Activated CD8-positive, alpha-beta memory T cell treated with anti-CD3 and anti-CD28 coated beads, Interleukin-2, amount 50 U/mL, for 4 hours (primary cell): ENCODE results near the gene CACNG4.
"Not testable (repeated sequence)": the region's sequence is repeated elsewhere in the genome, so short reads cannot be mapped to it uniquely, and the experiment has no call there.

Experiments
- DNase-seq: peaks from one replicate; pipeline ENCODE4 v3.0.0-alpha.2; 2020

The CACNG4 gene

GRCh38 chr17:66966298-66966697 is 1.8 kb downstream of the CACNG4 start:
- no peak for DNase-seq

- no peak for DNase-seq
These were observed 2.4 kb downstream of the CACNG4 start for GRCh38 chr17:66966704-66967418.

GRCh38 chr17:66967837-66968543 is 3.5 kb downstream of the CACNG4 start:
- DNase-seq, result no peak

DNA sequence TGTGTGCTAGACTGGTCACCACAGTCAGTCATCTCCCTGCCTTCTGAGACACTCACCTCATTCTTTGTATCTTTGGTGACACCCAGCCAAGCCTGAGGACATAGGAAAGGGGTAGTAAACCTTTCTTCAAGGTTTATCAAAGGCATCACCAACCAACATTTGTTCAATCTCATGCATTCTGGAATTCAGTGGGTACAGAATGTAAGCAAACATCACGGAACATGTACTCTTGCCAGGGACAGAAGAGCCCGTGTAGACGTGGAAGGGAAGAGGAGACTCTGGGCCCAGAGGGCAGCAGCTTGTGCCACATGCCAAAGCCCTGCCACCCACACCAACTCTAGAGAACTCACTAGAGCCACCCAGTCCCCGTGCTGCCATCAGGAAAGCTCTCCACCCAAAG is 4.4 kb downstream of the CACNG4 start:
- DNase-seq, result no peak

- DNase-seq, result no peak
These were observed 5.6 kb downstream of the CACNG4 start for GRCh38 chr17:66970140-66970539.

GRCh38 chr17:66970797-66971196 is 6.3 kb downstream of the CACNG4 start:
- no peak for DNase-seq

GRCh38 chr17:66971264-66971663 is 6.8 kb downstream of the CACNG4 start:
- DNase-seq, result no peak

GRCh38 chr17:66971730-66972441 is 7.4 kb downstream of the CACNG4 start:
- no peak for DNase-seq

DNA sequence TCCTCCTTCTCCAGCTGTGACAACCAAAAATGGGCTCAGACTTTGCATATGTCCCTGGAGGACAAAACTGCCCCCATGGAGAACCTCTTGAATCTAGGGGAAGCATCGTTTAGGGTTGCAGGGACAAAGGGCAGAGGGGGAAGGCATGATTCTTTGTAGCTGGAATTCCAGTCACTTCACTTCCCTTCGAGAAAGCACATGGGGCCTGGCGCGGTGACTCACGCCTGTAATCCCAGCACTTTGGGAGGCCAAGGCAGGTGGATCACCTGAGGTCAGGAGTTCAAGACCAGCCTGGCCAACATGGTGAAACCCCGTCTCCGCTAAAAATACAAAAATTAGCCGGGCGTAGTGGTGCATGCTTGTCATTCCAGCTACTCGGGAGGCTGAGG is 7.9 kb downstream of the CACNG4 start:
- DNase-seq, result not testable (repeated sequence)

GRCh38 chr17:66975188-66975587 is 10.7 kb downstream of the CACNG4 start:
- DNase-seq, result no peak

DNA sequence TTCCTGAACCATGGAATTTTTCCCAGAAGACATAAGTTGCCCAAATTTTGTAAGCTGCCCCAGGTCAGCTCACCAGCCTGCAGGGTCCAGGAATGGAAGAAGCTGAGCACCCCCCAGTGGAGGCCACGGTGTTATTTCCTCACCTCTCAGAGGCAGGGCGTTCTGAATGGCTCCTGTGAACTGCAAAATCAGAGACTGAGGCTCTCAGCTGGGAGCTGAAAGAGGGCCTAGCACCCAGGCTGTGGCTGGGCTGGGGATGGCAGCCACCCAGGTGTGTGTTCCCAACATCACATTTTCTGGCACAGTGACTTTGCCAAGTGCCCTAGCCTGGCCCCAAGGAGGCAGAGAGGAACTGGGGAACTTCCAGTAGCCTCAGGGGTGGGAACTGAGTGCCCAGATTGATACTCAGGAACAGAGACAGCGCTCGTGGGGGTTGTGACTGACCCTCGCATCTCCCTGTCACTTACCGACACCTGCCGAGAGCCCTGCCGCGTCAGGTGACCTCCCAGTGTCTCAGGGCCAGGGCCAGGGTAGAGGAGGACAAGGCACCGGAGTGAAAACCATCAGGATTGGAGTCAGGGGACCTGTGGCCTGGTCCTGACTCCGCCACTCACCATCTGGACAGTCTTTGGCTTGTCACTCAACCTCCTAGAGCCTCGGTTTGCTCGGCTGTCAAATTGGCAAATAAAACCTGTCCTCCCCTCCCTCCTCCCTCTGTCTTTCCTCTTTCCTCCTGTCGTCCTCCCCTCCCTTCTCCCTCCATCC is 11.3 kb downstream of the CACNG4 start:
- DNase-seq, result no peak

- no peak for DNase-seq
These were observed 11.8 kb downstream of the CACNG4 start for GRCh38 chr17:66976379-66976663.

DNA sequence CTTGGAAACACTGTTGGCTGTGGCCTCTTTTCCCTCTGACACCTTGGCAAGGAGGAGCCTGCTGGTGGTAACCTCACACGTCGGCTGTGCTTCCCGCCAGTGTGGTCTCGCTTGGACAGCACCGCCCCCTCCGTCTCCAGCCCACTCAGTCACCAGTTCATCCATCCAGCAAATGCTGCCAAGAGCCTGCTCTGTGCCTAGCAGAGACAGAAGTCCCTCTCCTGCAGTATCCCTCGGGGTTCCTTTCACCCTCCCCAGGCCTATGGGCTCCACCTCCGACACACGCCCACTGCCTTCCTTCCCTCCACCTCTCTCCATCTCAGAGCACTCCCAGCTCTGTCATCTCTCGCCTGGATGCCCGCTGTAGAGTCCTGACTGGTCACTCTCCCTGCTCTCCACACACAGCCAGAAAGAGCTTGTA is 12.3 kb downstream of the CACNG4 start:
- DNase-seq, result no peak

DNA sequence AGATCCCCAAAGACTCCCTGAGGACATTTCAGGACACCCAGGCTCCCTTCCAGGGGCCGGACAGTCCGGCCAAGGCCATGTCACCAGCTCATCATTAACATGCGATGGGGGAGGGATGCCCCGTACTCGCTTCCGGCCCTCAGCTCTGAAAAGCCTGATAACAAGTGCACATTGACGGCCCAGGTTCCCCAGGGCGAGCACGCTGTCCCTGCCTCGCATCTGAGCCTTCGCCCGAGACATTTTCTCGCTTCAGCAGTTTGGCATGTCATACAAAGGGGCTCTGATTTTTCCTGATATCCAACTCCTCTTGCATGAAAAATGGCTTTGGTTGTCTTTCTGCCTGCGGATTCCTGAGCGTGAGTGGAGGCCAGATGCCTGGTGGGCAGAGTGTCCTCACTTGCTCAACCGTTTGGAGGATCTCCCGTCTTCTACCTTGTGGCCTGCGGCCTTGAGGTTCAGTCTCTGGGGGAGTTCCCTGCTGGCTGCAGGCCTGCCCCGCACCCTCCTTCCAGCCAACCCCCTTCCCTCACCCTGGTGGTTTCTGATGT is 14.1 kb downstream of the CACNG4 start:
- DNase-seq, result no peak

GRCh38 chr17:66980896-66981295 is 16.4 kb downstream of the CACNG4 start:
- DNase-seq, result no peak

- no peak for DNase-seq
These were observed 17.5 kb downstream of the CACNG4 start for GRCh38 chr17:66981983-66982508.

DNA sequence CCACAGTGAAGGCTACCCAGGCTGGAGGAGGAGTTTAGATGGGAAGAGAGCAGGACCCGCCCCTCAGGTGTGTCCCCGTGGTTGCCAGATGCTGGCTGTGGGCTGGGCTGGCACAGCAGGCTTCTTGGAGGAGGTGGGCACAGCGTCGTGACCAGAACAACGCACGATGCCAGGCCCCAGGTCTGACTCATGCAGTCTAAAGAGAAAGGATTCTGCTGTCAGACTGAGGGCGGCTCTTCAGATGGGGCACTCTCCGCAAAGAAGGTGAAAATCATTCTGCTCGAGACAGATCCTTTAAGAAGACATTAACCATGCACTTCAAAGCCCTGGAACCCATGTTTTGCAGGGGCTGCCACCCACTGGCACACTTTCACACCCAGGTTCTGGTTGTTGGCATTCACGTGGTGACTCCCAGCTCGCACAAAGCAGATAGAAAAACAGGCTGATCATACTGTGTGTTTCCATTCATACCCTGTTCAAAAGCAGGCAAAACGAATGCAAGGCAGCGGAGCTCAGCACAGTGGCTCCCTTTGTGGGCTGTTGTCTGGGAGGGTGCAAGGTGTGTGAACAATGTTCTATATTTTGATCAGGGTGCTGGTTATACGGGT is 19.0 kb downstream of the CACNG4 start:
- no peak for DNase-seq

- no peak for DNase-seq
These were observed 20.2 kb downstream of the CACNG4 start for GRCh38 chr17:66984730-66985129.

DNA sequence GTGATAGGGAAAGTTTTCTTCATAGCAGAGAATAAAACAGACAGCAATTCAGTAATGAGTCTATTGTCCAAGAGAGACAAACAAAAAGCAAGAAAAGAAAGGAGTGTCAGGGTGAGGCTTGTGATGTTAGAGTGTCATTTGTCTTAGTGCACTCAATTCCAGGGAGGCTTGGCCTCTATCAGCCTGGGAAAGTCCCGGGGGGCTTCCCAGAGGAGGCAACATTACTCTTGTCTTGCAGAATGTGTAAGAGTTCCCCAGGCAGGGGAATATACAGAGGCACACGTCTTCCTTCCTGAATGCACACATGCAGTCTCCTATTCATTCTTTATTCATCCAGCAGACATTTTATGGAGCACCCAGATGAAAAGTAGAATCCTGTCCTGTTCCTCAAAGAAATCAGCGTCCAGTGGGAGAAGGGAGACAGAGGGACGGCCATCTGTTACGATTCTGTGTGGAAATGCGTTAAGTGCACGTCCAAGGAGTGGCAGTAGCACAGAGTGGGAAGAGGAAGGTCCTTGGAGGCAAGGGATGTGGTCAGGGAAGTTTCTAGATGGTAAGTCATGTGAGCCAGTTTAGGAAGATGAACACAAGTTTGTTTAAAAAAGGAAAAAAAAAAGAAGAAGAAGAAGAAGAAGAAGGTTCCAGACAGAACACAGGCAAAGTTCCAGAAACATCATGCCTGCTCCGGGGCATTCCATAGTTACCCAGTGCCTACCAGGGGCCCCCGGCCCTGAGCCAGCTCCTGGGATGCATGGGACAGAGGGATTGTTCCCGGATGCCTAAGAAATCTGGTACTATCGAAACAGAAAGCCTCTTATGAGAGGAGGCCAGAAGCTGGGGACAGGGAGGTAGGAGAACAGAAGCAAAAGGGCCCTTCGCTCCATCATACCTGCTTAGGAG is 21.1 kb downstream of the CACNG4 start:
- no peak for DNase-seq

GRCh38 chr17:66986659-66987058 is 22.2 kb downstream of the CACNG4 start:
- DNase-seq, result no peak

- DNase-seq, result no peak
These were observed 22.6 kb downstream of the CACNG4 start for GRCh38 chr17:66987059-66987616.
